Endothelial cell of umbilical vein (primary cell): ENCODE data around the gene NAXD. TPM values are rescaled to one million over a fixed set of nuclear protein-coding genes. Genes with fewer than 3 reads are reported as not detected.

Experiments
- BruUV-seq: library from RNA; stranded (reverse); fragments of 400-500 nt; replicated peaks from 2 replicates; lab custom pipeline; 2021; lab: Mats Ljungman, UMichigan
- CTCF ChIA-PET: fragments of 300-600, 350-600 bp; sonication (Branson Sonifier 250); formaldehyde crosslinking; loops from one replicate; lab custom pipeline; 2021; ENCODE audit warnings: antibody characterized with exemption, inconsistent platforms; lab: Charles Lee
- POLR2A ChIA-PET: fragments of 300-600, 350-600 bp; sonication (Branson Sonifier 250); formaldehyde crosslinking; loops from one replicate; lab custom pipeline; 2021; ENCODE audit warnings: antibody characterized with exemption, inconsistent platforms; lab: Charles Lee
- DNase-seq: peaks from one replicate; pipeline ENCODE4 v3.0.0-alpha.2; 2011; ENCODE audit warnings: low read depth, low spot score
- FAIRE-seq: peaks from 2 replicates; lab custom pipeline; 2011; peaks lifted over from hg19 to GRCh38; lab: Jason Lieb, UNC
- H2AFZ ChIP-seq: 2 replicates; pipeline ENCODE4 v1.6.0; 2012; ENCODE audit warnings: low read depth, low read length, control low read depth, inconsistent platforms
- H3K27ac ChIP-seq: 2 replicates; pipeline ENCODE4 v1.5.1; 2011; ENCODE audit warnings: low read depth, mild to moderate bottlenecking, control low read depth, low read length, moderate library complexity; ENCODE audit not compliant: insufficient read depth
- H3K27me3 ChIP-seq, 2 experiments: 2 replicates each; pipeline versions ENCODE4 v1.6.0 to v1.6.1; 2011; ENCODE audit warnings: low read length in 2 of 2, mixed read lengths in 1 of 2; ENCODE audit not compliant: control insufficient read depth in 2 of 2, insufficient read depth in 2 of 2
- H3K36me3 ChIP-seq, 2 experiments: 2 replicates in 1 of 2; 3 replicates in 1 of 2; pipeline ENCODE4 v1.5.1; 2011; ENCODE audit warnings: low read length in 2 of 2, mild to moderate bottlenecking in 1 of 2, moderate library complexity in 1 of 2; ENCODE audit not compliant: control insufficient read depth in 2 of 2, insufficient read depth in 2 of 2; ENCODE audit errors: extremely low read depth in 1 of 2
- H3K4me1 ChIP-seq: 3 replicates; pipeline ENCODE4 v1.5.1; 2011; ENCODE audit warnings: mild to moderate bottlenecking, low read length; ENCODE audit not compliant: control insufficient read depth, insufficient read depth; ENCODE audit errors: extremely low read depth
- H3K4me2 ChIP-seq: 2 replicates; pipeline ENCODE4 v1.6.1; 2011; ENCODE audit warnings: low read length, control low read depth, mixed read lengths; ENCODE audit not compliant: insufficient read depth
- H3K4me3 ChIP-seq, 3 experiments: fragments of 200-600 bp in 1 of 3; sonication (generic), shearing (Covaris generic) in 1 of 3; replicated peaks in 1 of 3; 2 replicates each; pipeline ENCODE4 v1.5.1; 2011 to 2016; ENCODE audit warnings: control low read depth in 3 of 3, low read length in 3 of 3, mild to moderate bottlenecking in 2 of 3, inconsistent platforms in 1 of 3, low read depth in 1 of 3, moderate library complexity in 1 of 3; ENCODE audit not compliant: insufficient read depth in 1 of 3
- H3K79me2 ChIP-seq: 2 replicates; pipeline ENCODE4 v1.6.0; 2012; ENCODE audit warnings: low read length, inconsistent platforms; ENCODE audit not compliant: control insufficient read depth, insufficient read depth
- H3K9ac ChIP-seq: replicated peaks from 2 replicates; pipeline ENCODE3; 2011; ENCODE audit warnings: low read length, control low read depth; ENCODE audit not compliant: insufficient read depth; ENCODE audit errors: extremely low read depth
- H3K9me1 ChIP-seq: replicated peaks from 3 replicates; pipeline ENCODE4 v1.6.0; 2011; ENCODE audit warnings: mild to moderate bottlenecking, low read length; ENCODE audit not compliant: control insufficient read depth, insufficient read depth; ENCODE audit errors: extremely low read depth
- H3K9me3 ChIP-seq: replicated peaks from 2 replicates; pipeline ENCODE4 v1.5.1; 2012; ENCODE audit warnings: low read length, inconsistent platforms; ENCODE audit not compliant: control insufficient read depth, insufficient read depth
- H4K20me1 ChIP-seq: replicated peaks from 2 replicates; pipeline ENCODE3; 2011; ENCODE audit warnings: mild to moderate bottlenecking, low read length; ENCODE audit not compliant: control insufficient read depth, insufficient read depth; ENCODE audit errors: extremely low read depth
- CTCF ChIP-seq, 2 donors: IDR thresholded peaks; 1 replicate in 1 of 2; 2 replicates in 1 of 2; pipeline ENCODE4 v1.5.1; 2011; ENCODE audit warnings: low read length in 2 of 2, mild to moderate bottlenecking in 2 of 2, moderate library complexity in 2 of 2, control low read depth in 1 of 2, inconsistent platforms in 1 of 2, low read depth in 1 of 2; ENCODE audit not compliant: insufficient read depth in 1 of 2; ENCODE audit errors: extremely low read depth in 1 of 2
- EZH2 ChIP-seq: IDR thresholded peaks from 2 replicates; pipeline ENCODE4 v1.6.1; 2012; ENCODE audit warnings: borderline replicate concordance, low read depth, mild to moderate bottlenecking, moderate library complexity, low read length, inconsistent platforms; ENCODE audit not compliant: severe bottlenecking
- FOS ChIP-seq: IDR thresholded peaks from 2 replicates; pipeline ENCODE4 v1.6.1; 2011; ENCODE audit warnings: mild to moderate bottlenecking, low read length, moderate library complexity, borderline replicate concordance; ENCODE audit not compliant: insufficient read depth
- GATA2 ChIP-seq: IDR thresholded peaks from 2 replicates; pipeline ENCODE4 v1.7.0; 2011; ENCODE audit warnings: low read depth, mild to moderate bottlenecking, moderate library complexity, mixed read lengths, low read length; ENCODE audit not compliant: insufficient read length, insufficient read depth
- JUN ChIP-seq: IDR thresholded peaks from 2 replicates; pipeline ENCODE4 v1.6.1; 2011; ENCODE audit warnings: borderline replicate concordance, low read depth; ENCODE audit not compliant: insufficient read length, insufficient read depth
- MYC ChIP-seq: IDR thresholded peaks from one replicate; pipeline ENCODE4 v1.6.1; 2011; ENCODE audit warnings: mild to moderate bottlenecking, low read depth, low read length
- POLR2A ChIP-seq: IDR thresholded peaks from 2 replicates; pipeline ENCODE4 v1.6.1; 2012; ENCODE audit warnings: low read depth, mild to moderate bottlenecking, control low read depth, low read length
- POLR2AphosphoS5 ChIP-seq: IDR thresholded peaks from 2 replicates; pipeline ENCODE4 v1.6.1; 2012; ENCODE audit warnings: low read depth, mild to moderate bottlenecking, control low read depth, low read length, moderate library complexity; ENCODE audit not compliant: insufficient read depth
- dilution Hi-C: fragments of 300-500 bp; cut with MboI; formaldehyde crosslinking; loops from one replicate; pipeline ENCODE4 v1.15.0; 2019; ENCODE audit warnings: low sequenced_read_pairs; ENCODE audit not compliant: extremely low pct_ligation_motif_present
- intact Hi-C: fragments of 100-400 bp; cut with micrococcal nuclease; formaldehyde crosslinking; loops from one replicate; pipeline ENCODE4 v1.10.0; 2022
- polyA plus RNA-seq, 4 experiments: library from polyadenylated mRNA; depleted of rRNA in 3 of 4; stranded (reverse) in 3 of 4; unstranded in 1 of 4; fragments of >200 nt; gene quantifications; 2 replicates each; pipeline versions ENCODE4 v1.2.1 to v1.2.3, GENCODE V29; 2011 to 2012; ENCODE audit warnings: missing spikeins in 1 of 4
- total RNA-seq: library from RNA; stranded (reverse); gene quantifications from 2 replicates; pipeline ENCODE4 v1.2.3, GENCODE V29; 2021
- TF ChIP-seq, protein P1 (sequence below): IDR thresholded peaks from 2 replicates; pipeline ENCODE4 v1.6.1; 2011; ENCODE audit not compliant: insufficient read depth, insufficient read length

The NAXD gene
- total and polyA plus RNA-seq, 2 donors (not counting 3 experiments of a cell fraction or from before 2014, with no cell fraction given), result 19.9 to 42.9 TPM

- Histone ChIP-seq H3K9me1 (no peaks in the 10 kb centered on the region), H4K20me1 (no peaks in the 10 kb centered on the region), H3K9me3 (no peaks in the 10 kb centered on the region), H2AFZ (no peak overlapping the region), H3K27me3 (no peaks in the 10 kb centered on the region), H3K36me3 (peaks cover 0 to 19% of the 10 kb centered on the region in 2 experiments), H3K4me1 (no peaks in the 10 kb centered on the region), H3K27ac (no peak overlapping the region), H3K9ac (no peak overlapping the region), H3K79me2 (no peaks in the 10 kb centered on the region), H3K4me3 (no peak overlapping the region), H3K4me2 (no peak overlapping the region)
- no peak for FAIRE-seq
- ChIA-PET CTCF (interaction anchor here (0.5 kb wide), 1 partner anchor 126 kb away, joined by 4 read pairs; no protein-coding TSS in a partner anchor), POLR2A (no interaction called here)
- DNase-seq, result no peak
- dilution Hi-C loops (no loop called here), intact Hi-C loops (no loop called here)
- TF ChIP-seq EZH2 (no peak), MYC (no peak), GATA2 (no peak), CTCF (IDR thresholded peaks at IDR 0.05; ENCODE audit: extremely low read depth in 1 of 2, insufficient read depth in 1 of 2, low read depth in 1 of 2, low read length in 2 of 2) (no peak), FOS (no peak), JUN (no peak), POLR2A (no peak), POLR2AphosphoS5 (no peak)
- TF ChIP-seq, protein P1, sequence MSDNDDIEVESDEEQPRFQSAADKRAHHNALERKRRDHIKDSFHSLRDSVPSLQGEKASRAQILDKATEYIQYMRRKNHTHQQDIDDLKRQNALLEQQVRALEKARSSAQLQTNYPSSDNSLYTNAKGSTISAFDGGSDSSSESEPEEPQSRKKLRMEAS, result no peak
- no TSS peak for BruUV-seq
Measured at GRCh38 chr13:110662091-110662490, 46.7 kb downstream of the NAXD start.
